ENCODE results near the gene LRMDA. TPM values are rescaled to one million over a fixed set of nuclear protein-coding genes. Genes with fewer than 3 reads are reported as not detected.

The LRMDA gene
- total RNA-seq, 1 experiment from 2014 or later = not detected

DNA sequence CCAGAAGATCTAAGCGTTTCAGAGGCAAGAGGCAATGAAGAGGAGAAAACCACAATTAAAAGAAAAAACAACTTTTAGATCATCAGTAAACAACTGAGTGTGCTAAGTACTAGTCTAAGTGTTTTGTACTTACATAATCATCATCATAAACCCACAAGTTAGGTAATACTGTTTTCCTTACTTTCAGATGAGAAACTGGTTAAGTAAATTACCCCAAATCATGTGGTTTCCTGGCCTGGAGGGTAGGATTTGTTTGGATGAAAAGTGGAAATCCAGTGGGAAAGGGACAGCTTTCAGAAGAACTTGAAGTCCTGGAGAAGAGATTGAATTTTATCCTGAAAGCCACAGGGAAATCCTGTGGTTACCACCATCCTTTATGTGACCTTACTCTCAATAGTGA lies 463.3 kb downstream of the LRMDA start:
- H3K4me1 ChIP-seq (ENCODE audit: insufficient read depth, low read length, poor library complexity, severe bottlenecking) = no peaks in the 10 kb centered on the region
- BruUV-seq (replicated peaks) = no TSS peak
- CTCF ChIA-PET = no interaction called here
- intact Hi-C loops (cut with micrococcal nuclease; ENCODE audit: unreplicated experiment) = no loop called here
- no peak overlapping the region for H3K4me3 ChIP-seq (ENCODE audit: low read depth, low read length, poor library complexity, severe bottlenecking)
- H3K9me3 ChIP-seq (ENCODE audit: low read depth, low read length, poor library complexity, severe bottlenecking) = no peaks in the 10 kb centered on the region
- TF ChIP-seq EZH2 (IDR thresholded peaks at IDR 0.05; ENCODE audit: borderline replicate concordance, low read depth, low read length, poor library complexity, severe bottlenecking) = no peak
- TF ChIP-seq, protein P1, sequence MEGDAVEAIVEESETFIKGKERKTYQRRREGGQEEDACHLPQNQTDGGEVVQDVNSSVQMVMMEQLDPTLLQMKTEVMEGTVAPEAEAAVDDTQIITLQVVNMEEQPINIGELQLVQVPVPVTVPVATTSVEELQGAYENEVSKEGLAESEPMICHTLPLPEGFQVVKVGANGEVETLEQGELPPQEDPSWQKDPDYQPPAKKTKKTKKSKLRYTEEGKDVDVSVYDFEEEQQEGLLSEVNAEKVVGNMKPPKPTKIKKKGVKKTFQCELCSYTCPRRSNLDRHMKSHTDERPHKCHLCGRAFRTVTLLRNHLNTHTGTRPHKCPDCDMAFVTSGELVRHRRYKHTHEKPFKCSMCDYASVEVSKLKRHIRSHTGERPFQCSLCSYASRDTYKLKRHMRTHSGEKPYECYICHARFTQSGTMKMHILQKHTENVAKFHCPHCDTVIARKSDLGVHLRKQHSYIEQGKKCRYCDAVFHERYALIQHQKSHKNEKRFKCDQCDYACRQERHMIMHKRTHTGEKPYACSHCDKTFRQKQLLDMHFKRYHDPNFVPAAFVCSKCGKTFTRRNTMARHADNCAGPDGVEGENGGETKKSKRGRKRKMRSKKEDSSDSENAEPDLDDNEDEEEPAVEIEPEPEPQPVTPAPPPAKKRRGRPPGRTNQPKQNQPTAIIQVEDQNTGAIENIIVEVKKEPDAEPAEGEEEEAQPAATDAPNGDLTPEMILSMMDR (conservative IDR thresholded peaks at IDR 0.05; ENCODE audit: low read depth, low read length) = no peak
- POLR2A ChIA-PET (ENCODE audit: low non-redundant PET) = no interaction called here
- H3K27ac ChIP-seq (ENCODE audit: low read depth, low read length, poor library complexity, severe bottlenecking) = no peak overlapping the region
- no peaks in the 10 kb centered on the region for H3K36me3 ChIP-seq (ENCODE audit: insufficient read depth, low read length, poor library complexity, severe bottlenecking)
- no peaks in the 10 kb centered on the region for H3K27me3 ChIP-seq (replicated peaks; ENCODE audit: insufficient read depth, low read depth, low read length, poor library complexity)
- DNase-seq (ENCODE audit: low spot score) = no peak

DNA sequence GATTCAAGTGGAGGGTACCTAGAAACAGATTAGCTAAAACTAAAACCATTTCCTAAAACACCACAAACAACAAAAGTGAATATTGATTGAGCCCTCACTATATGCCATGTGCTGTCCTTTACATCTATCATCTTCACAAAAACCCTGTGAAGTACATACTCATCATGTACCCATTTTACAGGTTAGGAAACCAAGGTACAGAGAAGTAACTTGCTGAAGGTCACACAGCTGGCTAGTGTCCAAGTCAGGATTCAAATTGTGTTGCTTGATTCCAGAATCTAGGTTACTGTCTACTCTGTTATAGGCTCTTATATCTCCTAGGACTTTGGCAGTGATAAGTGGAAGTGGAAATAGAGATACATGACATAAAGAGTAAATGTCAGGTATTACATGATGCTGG lies 463.8 kb downstream of the LRMDA start:
- Histone ChIP-seq H3K4me3 (ENCODE audit: low read depth, low read length, poor library complexity, severe bottlenecking) (no peak overlapping the region), H3K4me1 (ENCODE audit: insufficient read depth, low read length, poor library complexity, severe bottlenecking) (no peaks in the 10 kb centered on the region), H3K9me3 (ENCODE audit: low read depth, low read length, poor library complexity, severe bottlenecking) (no peaks in the 10 kb centered on the region), H3K36me3 (ENCODE audit: insufficient read depth, low read length, poor library complexity, severe bottlenecking) (no peaks in the 10 kb centered on the region), H3K27ac (ENCODE audit: low read depth, low read length, poor library complexity, severe bottlenecking) (no peak overlapping the region), H3K27me3 (replicated peaks; ENCODE audit: insufficient read depth, low read depth, low read length, poor library complexity) (no peaks in the 10 kb centered on the region)
- intact Hi-C loops (cut with micrococcal nuclease; ENCODE audit: unreplicated experiment) = no loop called here
- ChIA-PET CTCF (no interaction called here), POLR2A (ENCODE audit: low non-redundant PET) (no interaction called here)
- TF ChIP-seq, protein P1 (conservative IDR thresholded peaks at IDR 0.05; ENCODE audit: low read depth, low read length) = no peak
- no peak for TF ChIP-seq EZH2 (IDR thresholded peaks at IDR 0.05; ENCODE audit: borderline replicate concordance, low read depth, low read length, poor library complexity, severe bottlenecking)
- DNase-seq (ENCODE audit: low spot score) = no peak
- BruUV-seq (replicated peaks) = no TSS peak

DNA sequence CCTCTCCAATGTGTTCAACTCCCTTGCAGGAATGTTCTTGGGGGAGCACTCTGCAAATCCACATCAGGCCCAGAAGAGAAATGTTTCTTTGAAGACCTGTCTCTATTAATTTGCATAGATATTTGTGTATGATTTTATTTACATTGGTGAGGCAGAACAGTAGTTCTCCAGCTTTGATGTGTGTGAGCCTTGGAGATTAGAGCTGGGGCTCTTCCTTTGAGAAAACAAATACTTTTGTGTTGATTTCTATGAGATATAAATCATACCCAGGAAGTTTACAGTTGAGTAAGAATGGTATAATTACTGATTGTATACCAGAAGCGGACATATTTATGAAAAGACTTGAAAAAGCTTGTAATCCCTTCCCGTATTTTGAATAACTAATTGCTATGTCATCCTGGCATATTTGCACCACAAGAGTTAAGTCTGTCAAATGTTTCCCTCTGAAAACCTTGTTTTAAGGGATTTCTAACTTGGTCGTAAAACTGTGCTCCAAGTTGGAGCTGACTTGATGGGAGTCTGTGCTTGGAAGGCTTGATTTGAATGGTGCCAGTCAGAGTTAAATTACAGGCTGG lies 468.5 kb downstream of the LRMDA start:
- ChIA-PET CTCF (no interaction called here), POLR2A (ENCODE audit: low non-redundant PET) (no interaction called here)
- no peak for DNase-seq (ENCODE audit: low spot score)
- no TSS peak for BruUV-seq (replicated peaks)
- Histone ChIP-seq H3K27me3 (replicated peaks; ENCODE audit: insufficient read depth, low read depth, low read length, poor library complexity) (peaks cover 14% of the 10 kb centered on the region), H3K4me1 (ENCODE audit: insufficient read depth, low read length, poor library complexity, severe bottlenecking) (no peaks in the 10 kb centered on the region), H3K9me3 (ENCODE audit: low read depth, low read length, poor library complexity, severe bottlenecking) (no peaks in the 10 kb centered on the region), H3K27ac (ENCODE audit: low read depth, low read length, poor library complexity, severe bottlenecking) (no peak overlapping the region), H3K4me3 (ENCODE audit: low read depth, low read length, poor library complexity, severe bottlenecking) (no peak overlapping the region), H3K36me3 (ENCODE audit: insufficient read depth, low read length, poor library complexity, severe bottlenecking) (no peaks in the 10 kb centered on the region)
- intact Hi-C loops (cut with micrococcal nuclease; ENCODE audit: unreplicated experiment) = no loop called here
- TF ChIP-seq, protein P1 (conservative IDR thresholded peaks at IDR 0.05; ENCODE audit: low read depth, low read length) = no peak
- TF ChIP-seq EZH2 (IDR thresholded peaks at IDR 0.05; ENCODE audit: borderline replicate concordance, low read depth, low read length, poor library complexity, severe bottlenecking) = no peak
